Measurements from ENCODE around the gene UBAP2L. TPM values are rescaled to one million over a fixed set of nuclear protein-coding genes. Genes with fewer than 3 reads are reported as not detected.

Gene UBAP2L
- total and polyA plus RNA-seq, 2 experiments from 2014 or later = 98.5 to 157 TPM

- peaks cover 44% of the 10 kb centered on the region for H3K4me1 ChIP-seq (ENCODE audit: insufficient read depth)
- Mint-ChIP-seq H3K27me3 (ENCODE audit: insufficient read depth, low read depth, poor library complexity) (peaks cover 10% of the 10 kb centered on the region), H3K4me1 (peaks cover 47% of the 10 kb centered on the region), H3K27ac (peak overlapping the region; percentile 77), H3K9me3 (peaks cover 4% of the 10 kb centered on the region; the same call in 1 of the 3 replicates), H3K36me3 (ENCODE audit: low read depth) (peaks cover 67% of the 10 kb centered on the region), H3K4me3 (peak overlapping the region; percentile 63)
- no peaks in the 10 kb centered on the region for H3K9me2 ChIP-seq (ENCODE audit: insufficient read depth)
- H3K79me2 ChIP-seq (replicated peaks; ENCODE audit: insufficient read depth) = peaks cover 87% of the 10 kb centered on the region
- ATAC-seq = no peak
- H3K27ac ChIP-seq (ENCODE audit: low read depth) = peak overlapping the region; percentile 86
- H3K4me3 ChIP-seq = peak overlapping the region; percentile 88
- peaks cover 5% of the 10 kb centered on the region for H3F3A ChIP-seq (replicated peaks; ENCODE audit: low read depth)
- no peak overlapping the region for H2AFZ ChIP-seq
- TF ChIP-seq JUNB (IDR thresholded peaks at IDR 0.05; ENCODE audit: unreplicated experiment) (no peak), STAT1 (IDR thresholded peaks at IDR 0.05; ENCODE audit: unreplicated experiment) (no peak), ZNF331 (CRISPR knock-in tag; IDR thresholded peaks at IDR 0.05; ENCODE audit: low read depth) (no peak), POLR2AphosphoS5 (IDR thresholded peaks at IDR 0.05; ENCODE audit: low read depth) (no peak), CREB1 (CRISPR knock-in tag; IDR thresholded peaks at IDR 0.05; ENCODE audit: low read depth) (no peak), EZH2 (IDR thresholded peaks at IDR 0.05; ENCODE audit: low read depth, unreplicated experiment) (no peak), ZNF462 (CRISPR knock-in tag; IDR thresholded peaks at IDR 0.05) (no peak), ZNF114 (CRISPR knock-in tag; IDR thresholded peaks at IDR 0.05) (no peak), ETS1 (IDR thresholded peaks at IDR 0.05) (no peak), REST (IDR thresholded peaks at IDR 0.05; ENCODE audit: unreplicated experiment) (no peak), EZH2phosphoT487 (IDR thresholded peaks at IDR 0.05; ENCODE audit: unreplicated experiment) (no peak), NANOG (IDR thresholded peaks at IDR 0.05; ENCODE audit: borderline replicate concordance) (no peak), CTCF (conservative IDR thresholded peaks at IDR 0.05; ENCODE audit: low read depth in 2 of 2) (no peak)
- H3K4me2 ChIP-seq = peak overlapping the region; percentile 85
- no peak for DNase-seq (ENCODE audit: low spot score)
- H3K27me3 ChIP-seq (ENCODE audit: insufficient read depth) = no peaks in the 10 kb centered on the region
- peaks cover 74% of the 10 kb centered on the region for H4K20me1 ChIP-seq (replicated peaks; ENCODE audit: insufficient read depth)
- H3K36me3 ChIP-seq (ENCODE audit: insufficient read depth) = peaks cover 15% of the 10 kb centered on the region; the same call in 1 of the 2 replicates
Measured at GRCh38 chr1:154178911-154179811, 41.6 kb upstream of the UBAP2L start.

All from GM23338 (cell line).